HCT116 (cell line): ENCODE data around the gene CUX1. TPM values are rescaled to one million over a fixed set of nuclear protein-coding genes. Genes with fewer than 3 reads are reported as not detected.

ENCODE experiments used
- ATAC-seq: fragments of 200-7000 bp; cut with Tn5 transposase; 2 replicates; pipeline ENCODE4 v1.9.1; 2020; ENCODE audit warnings: mild to moderate bottlenecking, moderate library complexity
- BruUV-seq: library from RNA; stranded (reverse); fragments of 400-500 nt; replicated peaks from 2 replicates; lab custom pipeline; 2021; lab: Mats Ljungman, UMichigan
- CTCF ChIA-PET: fragments of 300-600 bp; sonication (Branson Sonifier 250); formaldehyde crosslinking; loops from one replicate; lab custom pipeline; 2021; ENCODE audit warnings: antibody characterized with exemption; lab: Charles Lee
- POLR2A ChIA-PET: fragments of 300-600, 350-600 bp; sonication (Branson Sonifier 250); formaldehyde crosslinking; loops from one replicate; lab custom pipeline; 2021; ENCODE audit warnings: antibody characterized with exemption; lab: Charles Lee
- RAD21 ChIA-PET, 2 experiments: fragments of 300-600 bp; sonication (Branson Sonifier 250); formaldehyde crosslinking; loops; one replicate each; lab custom pipeline; 2023; ENCODE audit warnings: low total read pairs in 2 of 2; ENCODE audit not compliant: uncharacterized antibody in 2 of 2, unreplicated experiment in 2 of 2, low non-redundant PET in 1 of 2; lab: Charles Lee
- DNase-seq: peaks from one replicate; pipeline ENCODE4 v3.0.0-alpha.2; 2010; ENCODE audit warnings: low read depth, low spot score
- H2AFZ ChIP-seq: fragments of 200-600 bp; shearing (Covaris generic), sonication (generic); 2 replicates; pipeline ENCODE4 v1.6.1; 2017; ENCODE audit warnings: low read depth, mixed run types, mixed read lengths, antibody characterized with exemption, low read length; ENCODE audit not compliant: poor library complexity, severe bottlenecking
- H3K27ac ChIP-seq: 2 replicates; pipeline ENCODE4 v1.5.1; 2012; ENCODE audit warnings: low read depth, low read length
- H3K27me3 ChIP-seq: fragments of 200-600 bp; sonication (generic); 2 replicates; pipeline ENCODE4 v1.6.1; 2016; ENCODE audit warnings: mixed run types, low read length, mixed read lengths; ENCODE audit not compliant: insufficient read depth
- H3K36me3 ChIP-seq, 2 experiments: fragments of 200-500 bp in 1 of 2; fragments of 200-600 bp in 1 of 2; sonication (Bioruptor generic) in 1 of 2; sonication (generic) in 1 of 2; 2 replicates each; pipeline versions ENCODE4 v1.5.1 to v1.6.1; 2014 to 2016; ENCODE audit warnings: low read length in 2 of 2, inconsistent platforms in 1 of 2, mixed read lengths in 1 of 2, mixed run types in 1 of 2; ENCODE audit not compliant: insufficient read depth in 2 of 2, control insufficient read depth in 1 of 2
- H3K4me1 ChIP-seq, 2 experiments: fragments of 200-600 bp in 1 of 2; sonication (generic) in 1 of 2; 2 replicates each; pipeline versions ENCODE4 v1.5.1 to v1.6.1; 2012 to 2017; ENCODE audit warnings: low read length in 2 of 2, inconsistent platforms in 1 of 2, mild to moderate bottlenecking in 1 of 2, mixed read lengths in 1 of 2, mixed run types in 1 of 2, moderate library complexity in 1 of 2; ENCODE audit not compliant: insufficient read depth in 2 of 2, control insufficient read depth in 1 of 2
- H3K4me2 ChIP-seq: fragments of 200-600 bp; sonication (generic); 2 replicates; pipeline ENCODE4 v1.6.1; 2017; ENCODE audit warnings: mixed run types, low read length, mixed read lengths
- H3K4me3 ChIP-seq, 2 experiments: fragments of 200-600 bp in 1 of 2; sonication (generic) in 1 of 2; replicated peaks in 1 of 2; 2 replicates each; pipeline ENCODE4 v1.5.1; 2011 to 2016; ENCODE audit warnings: low read length in 2 of 2, control low read depth in 1 of 2, low read depth in 1 of 2, mild to moderate bottlenecking in 1 of 2, mixed read lengths in 1 of 2, mixed run types in 1 of 2
- H3K79me2 ChIP-seq: fragments of 200-600 bp; sonication (generic); 2 replicates; pipeline ENCODE4 v1.6.1; 2017; ENCODE audit warnings: mild to moderate bottlenecking, mixed run types, low read length, moderate library complexity, mixed read lengths; ENCODE audit not compliant: insufficient read depth
- H3K9ac ChIP-seq: fragments of 200-600 bp; sonication (generic); 2 replicates; pipeline ENCODE4 v1.6.1; 2016; ENCODE audit warnings: low read length, mixed read lengths
- H3K9me2 ChIP-seq: fragments of 200-600 bp; sonication (generic), shearing (Covaris generic); 2 replicates; pipeline ENCODE4 v1.6.1; 2017; ENCODE audit warnings: mixed run types, mild to moderate bottlenecking, moderate library complexity; ENCODE audit not compliant: insufficient read depth
- H3K9me3 ChIP-seq, 2 experiments: fragments of 200-500 bp in 1 of 2; fragments of 200-600 bp in 1 of 2; sonication (Bioruptor generic) in 1 of 2; sonication (generic) in 1 of 2; 2 replicates each; pipeline ENCODE4 v1.6.1; 2014 to 2017; ENCODE audit warnings: low read length in 2 of 2, mixed read lengths in 2 of 2, inconsistent platforms in 1 of 2, low read depth in 1 of 2, mild to moderate bottlenecking in 1 of 2, mixed run types in 1 of 2, moderate library complexity in 1 of 2; ENCODE audit not compliant: control insufficient read depth in 1 of 2, insufficient read depth in 1 of 2
- H4K20me1 ChIP-seq: fragments of 200-600 bp; sonication (generic), shearing (Covaris generic); 2 replicates; pipeline ENCODE4 v1.6.1; 2017; ENCODE audit warnings: mixed run types, mild to moderate bottlenecking, moderate library complexity; ENCODE audit not compliant: insufficient read depth
- ATF3 ChIP-seq: IDR thresholded peaks from 2 replicates; pipeline ENCODE4 v1.6.1; 2012
- CEBPB ChIP-seq: IDR thresholded peaks from 2 replicates; pipeline ENCODE4 v1.6.1; 2012; ENCODE audit warnings: low read depth
- EZH2phosphoT487 ChIP-seq: fragments of 200-600 bp; IDR thresholded peaks from 2 replicates; pipeline ENCODE4 v1.6.1; 2018; ENCODE audit warnings: antibody characterized with exemption, borderline replicate concordance
- JUND ChIP-seq: IDR thresholded peaks from 2 replicates; pipeline ENCODE4 v1.6.1; 2012
- POLR2A ChIP-seq: IDR thresholded peaks from 2 replicates; pipeline ENCODE4 v1.7.0; 2011; ENCODE audit warnings: borderline replicate concordance; ENCODE audit not compliant: insufficient read depth, insufficient read length; ENCODE audit errors: extremely low read depth
- SRF ChIP-seq: IDR thresholded peaks from 2 replicates; pipeline ENCODE4 v1.6.1; 2012; ENCODE audit warnings: low read depth
- TCF7L2 ChIP-seq: IDR thresholded peaks from 2 replicates; pipeline ENCODE4 v1.7.0; 2011; ENCODE audit warnings: borderline replicate concordance, inconsistent platforms; ENCODE audit not compliant: insufficient read depth, insufficient read length; ENCODE audit errors: extremely low read depth
- ZFX ChIP-seq: fragments of 450-650 bp; IDR thresholded peaks from 2 replicates; pipeline ENCODE4 v1.6.1; 2017
- ZNF274 ChIP-seq: fragments of 200-500 bp; sonication (Bioruptor generic); IDR thresholded peaks from 2 replicates; pipeline ENCODE4 v1.6.1; 2014; ENCODE audit warnings: mild to moderate bottlenecking, low read depth, low read length, inconsistent platforms
- intact Hi-C: fragments of 100-400 bp; cut with micrococcal nuclease; formaldehyde crosslinking; loops from 2 replicates; pipeline ENCODE4 v1.10.0; 2022
- total RNA-seq: library from RNA; stranded (reverse); gene quantifications from one replicate; pipeline ENCODE4 v1.2.1, GENCODE V29; 2021; ENCODE audit not compliant: unreplicated experiment
- TF ChIP-seq, protein P1 (sequence below), 3 experiments: fragments of 200-600 bp in 1 of 3; sonication (generic) in 1 of 3; IDR thresholded peaks in 2 of 3; conservative IDR thresholded peaks in 1 of 3; 2 replicates each; pipeline ENCODE4 v1.5.1; 2012 to 2017; ENCODE audit warnings: low read depth in 2 of 3, low read length in 2 of 3, antibody characterized with exemption in 1 of 3, borderline replicate concordance in 1 of 3, control low read depth in 1 of 3, mild to moderate bottlenecking in 1 of 3, mixed read lengths in 1 of 3, mixed run types in 1 of 3, moderate library complexity in 1 of 3; ENCODE audit not compliant: insufficient read depth in 1 of 3
- TF ChIP-seq, protein P2 (sequence below): IDR thresholded peaks from 2 replicates; pipeline ENCODE4 v1.6.1; 2012; ENCODE audit warnings: low read depth
- TF ChIP-seq, protein P3 (sequence below): IDR thresholded peaks from 2 replicates; pipeline ENCODE4 v1.6.1; 2012

Gene CUX1
- total RNA-seq, 1 experiment from 2014 or later = 68.9 TPM

GRCh38 chr7:102018876-102019275 is 201.4 kb downstream of the CUX1 start:
- ATAC-seq = no peak
- Histone ChIP-seq H2AFZ (no peak overlapping the region), H3K9me3 (no peaks in the 10 kb centered on the region), H4K20me1 (no peaks in the 10 kb centered on the region), H3K4me2 (no peak overlapping the region), H3K4me1 (peaks cover 0 to 6% of the 10 kb centered on the region in 2 experiments; a peak in 1 of 4 replicates), H3K36me3 (no peaks in the 10 kb centered on the region), H3K9ac (no peak overlapping the region), H3K9me2 (no peaks in the 10 kb centered on the region), H3K4me3 (no peak overlapping the region), H3K79me2 (peaks cover 8% of the 10 kb centered on the region; the same call in 1 of the 2 replicates), H3K27me3 (no peaks in the 10 kb centered on the region), H3K27ac (no peak overlapping the region)
- ChIA-PET POLR2A (no interaction called here), RAD21 (no interaction called here), CTCF (no interaction called here)
- BruUV-seq = no TSS peak
- intact Hi-C loops = no loop called here
- TF ChIP-seq, protein P1, sequence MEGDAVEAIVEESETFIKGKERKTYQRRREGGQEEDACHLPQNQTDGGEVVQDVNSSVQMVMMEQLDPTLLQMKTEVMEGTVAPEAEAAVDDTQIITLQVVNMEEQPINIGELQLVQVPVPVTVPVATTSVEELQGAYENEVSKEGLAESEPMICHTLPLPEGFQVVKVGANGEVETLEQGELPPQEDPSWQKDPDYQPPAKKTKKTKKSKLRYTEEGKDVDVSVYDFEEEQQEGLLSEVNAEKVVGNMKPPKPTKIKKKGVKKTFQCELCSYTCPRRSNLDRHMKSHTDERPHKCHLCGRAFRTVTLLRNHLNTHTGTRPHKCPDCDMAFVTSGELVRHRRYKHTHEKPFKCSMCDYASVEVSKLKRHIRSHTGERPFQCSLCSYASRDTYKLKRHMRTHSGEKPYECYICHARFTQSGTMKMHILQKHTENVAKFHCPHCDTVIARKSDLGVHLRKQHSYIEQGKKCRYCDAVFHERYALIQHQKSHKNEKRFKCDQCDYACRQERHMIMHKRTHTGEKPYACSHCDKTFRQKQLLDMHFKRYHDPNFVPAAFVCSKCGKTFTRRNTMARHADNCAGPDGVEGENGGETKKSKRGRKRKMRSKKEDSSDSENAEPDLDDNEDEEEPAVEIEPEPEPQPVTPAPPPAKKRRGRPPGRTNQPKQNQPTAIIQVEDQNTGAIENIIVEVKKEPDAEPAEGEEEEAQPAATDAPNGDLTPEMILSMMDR (IDR thresholded peaks at IDR 0.05 in 2 of 3, conservative IDR thresholded peaks at IDR 0.05 in 1 of 3; ENCODE audit: borderline replicate concordance in 1 of 3, insufficient read depth in 1 of 3, low read depth in 2 of 3, low read length in 2 of 3) = no peak
- no peak for TF ChIP-seq SRF
- no peak for TF ChIP-seq JUND
- no peak for TF ChIP-seq POLR2A
- TF ChIP-seq ZNF274 = no peak
- no peak for TF ChIP-seq ATF3
- no peak for DNase-seq

- H3K27ac ChIP-seq = no peak overlapping the region
- BruUV-seq = no TSS peak
- ChIA-PET CTCF (no interaction called here), RAD21 (no interaction called here), POLR2A (no interaction called here)
- no peaks in the 10 kb centered on the region for H3K9me2 ChIP-seq
- DNase-seq (no peak), ATAC-seq (no peak)
- no peak overlapping the region for H3K9ac ChIP-seq
- no peaks in the 10 kb centered on the region for H3K36me3 ChIP-seq
- no peak overlapping the region for H3K4me3 ChIP-seq
- no peak overlapping the region for H3K4me2 ChIP-seq
- no peaks in the 10 kb centered on the region for H4K20me1 ChIP-seq
- H3K27me3 ChIP-seq = no peaks in the 10 kb centered on the region
- peaks cover 0 to 8% of the 10 kb centered on the region in 2 experiments; a peak in 1 of 4 replicates for H3K4me1 ChIP-seq
- H2AFZ ChIP-seq = no peak overlapping the region
- H3K9me3 ChIP-seq = no peaks in the 10 kb centered on the region
- intact Hi-C loops = no loop called here
- H3K79me2 ChIP-seq = peaks cover 8% of the 10 kb centered on the region; the same call in 1 of the 2 replicates
- TF ChIP-seq ZFX = no peak
- no peak for TF ChIP-seq TCF7L2
- TF ChIP-seq, protein P2, sequence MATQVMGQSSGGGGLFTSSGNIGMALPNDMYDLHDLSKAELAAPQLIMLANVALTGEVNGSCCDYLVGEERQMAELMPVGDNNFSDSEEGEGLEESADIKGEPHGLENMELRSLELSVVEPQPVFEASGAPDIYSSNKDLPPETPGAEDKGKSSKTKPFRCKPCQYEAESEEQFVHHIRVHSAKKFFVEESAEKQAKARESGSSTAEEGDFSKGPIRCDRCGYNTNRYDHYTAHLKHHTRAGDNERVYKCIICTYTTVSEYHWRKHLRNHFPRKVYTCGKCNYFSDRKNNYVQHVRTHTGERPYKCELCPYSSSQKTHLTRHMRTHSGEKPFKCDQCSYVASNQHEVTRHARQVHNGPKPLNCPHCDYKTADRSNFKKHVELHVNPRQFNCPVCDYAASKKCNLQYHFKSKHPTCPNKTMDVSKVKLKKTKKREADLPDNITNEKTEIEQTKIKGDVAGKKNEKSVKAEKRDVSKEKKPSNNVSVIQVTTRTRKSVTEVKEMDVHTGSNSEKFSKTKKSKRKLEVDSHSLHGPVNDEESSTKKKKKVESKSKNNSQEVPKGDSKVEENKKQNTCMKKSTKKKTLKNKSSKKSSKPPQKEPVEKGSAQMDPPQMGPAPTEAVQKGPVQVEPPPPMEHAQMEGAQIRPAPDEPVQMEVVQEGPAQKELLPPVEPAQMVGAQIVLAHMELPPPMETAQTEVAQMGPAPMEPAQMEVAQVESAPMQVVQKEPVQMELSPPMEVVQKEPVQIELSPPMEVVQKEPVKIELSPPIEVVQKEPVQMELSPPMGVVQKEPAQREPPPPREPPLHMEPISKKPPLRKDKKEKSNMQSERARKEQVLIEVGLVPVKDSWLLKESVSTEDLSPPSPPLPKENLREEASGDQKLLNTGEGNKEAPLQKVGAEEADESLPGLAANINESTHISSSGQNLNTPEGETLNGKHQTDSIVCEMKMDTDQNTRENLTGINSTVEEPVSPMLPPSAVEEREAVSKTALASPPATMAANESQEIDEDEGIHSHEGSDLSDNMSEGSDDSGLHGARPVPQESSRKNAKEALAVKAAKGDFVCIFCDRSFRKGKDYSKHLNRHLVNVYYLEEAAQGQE = no peak
- TF ChIP-seq, protein P1 (IDR thresholded peaks at IDR 0.05 in 2 of 3, conservative IDR thresholded peaks at IDR 0.05 in 1 of 3; ENCODE audit: borderline replicate concordance in 1 of 3, insufficient read depth in 1 of 3, low read depth in 2 of 3, low read length in 2 of 3) = no peak
- TF ChIP-seq CEBPB = no peak
- TF ChIP-seq EZH2phosphoT487 = no peak
- TF ChIP-seq, protein P3, sequence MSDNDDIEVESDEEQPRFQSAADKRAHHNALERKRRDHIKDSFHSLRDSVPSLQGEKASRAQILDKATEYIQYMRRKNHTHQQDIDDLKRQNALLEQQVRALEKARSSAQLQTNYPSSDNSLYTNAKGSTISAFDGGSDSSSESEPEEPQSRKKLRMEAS = no peak
Observed at GRCh38 chr7:102019461-102019860, 202.0 kb downstream of the CUX1 start.
